Endothelial cell of umbilical vein (primary cell): ENCODE measurements around the gene SLC35E3.

Experiments used
- CTCF ChIP-seq, 2 donors: IDR thresholded peaks; 1 replicate in 1 of 2; 2 replicates in 1 of 2; pipeline ENCODE4 v1.5.1; 2011; ENCODE audit warnings: low read length in 2 of 2, mild to moderate bottlenecking in 2 of 2, moderate library complexity in 2 of 2, control low read depth in 1 of 2, inconsistent platforms in 1 of 2, low read depth in 1 of 2; ENCODE audit not compliant: insufficient read depth in 1 of 2; ENCODE audit errors: extremely low read depth in 1 of 2
- EZH2 ChIP-seq: IDR thresholded peaks from 2 replicates; pipeline ENCODE4 v1.6.1; 2012; ENCODE audit warnings: borderline replicate concordance, low read depth, mild to moderate bottlenecking, moderate library complexity, low read length, inconsistent platforms; ENCODE audit not compliant: severe bottlenecking
- FOS ChIP-seq: IDR thresholded peaks from 2 replicates; pipeline ENCODE4 v1.6.1; 2011; ENCODE audit warnings: mild to moderate bottlenecking, low read length, moderate library complexity, borderline replicate concordance; ENCODE audit not compliant: insufficient read depth
- GATA2 ChIP-seq: IDR thresholded peaks from 2 replicates; pipeline ENCODE4 v1.7.0; 2011; ENCODE audit warnings: low read depth, mild to moderate bottlenecking, moderate library complexity, mixed read lengths, low read length; ENCODE audit not compliant: insufficient read length, insufficient read depth
- JUN ChIP-seq: IDR thresholded peaks from 2 replicates; pipeline ENCODE4 v1.6.1; 2011; ENCODE audit warnings: borderline replicate concordance, low read depth; ENCODE audit not compliant: insufficient read length, insufficient read depth
- MAX ChIP-seq: IDR thresholded peaks from 2 replicates; pipeline ENCODE4 v1.6.1; 2011; ENCODE audit not compliant: insufficient read depth, insufficient read length
- MYC ChIP-seq: IDR thresholded peaks from one replicate; pipeline ENCODE4 v1.6.1; 2011; ENCODE audit warnings: mild to moderate bottlenecking, low read depth, low read length
- POLR2A ChIP-seq: IDR thresholded peaks from 2 replicates; pipeline ENCODE4 v1.6.1; 2012; ENCODE audit warnings: low read depth, mild to moderate bottlenecking, control low read depth, low read length
- POLR2AphosphoS5 ChIP-seq: IDR thresholded peaks from 2 replicates; pipeline ENCODE4 v1.6.1; 2012; ENCODE audit warnings: low read depth, mild to moderate bottlenecking, control low read depth, low read length, moderate library complexity; ENCODE audit not compliant: insufficient read depth

DNA sequence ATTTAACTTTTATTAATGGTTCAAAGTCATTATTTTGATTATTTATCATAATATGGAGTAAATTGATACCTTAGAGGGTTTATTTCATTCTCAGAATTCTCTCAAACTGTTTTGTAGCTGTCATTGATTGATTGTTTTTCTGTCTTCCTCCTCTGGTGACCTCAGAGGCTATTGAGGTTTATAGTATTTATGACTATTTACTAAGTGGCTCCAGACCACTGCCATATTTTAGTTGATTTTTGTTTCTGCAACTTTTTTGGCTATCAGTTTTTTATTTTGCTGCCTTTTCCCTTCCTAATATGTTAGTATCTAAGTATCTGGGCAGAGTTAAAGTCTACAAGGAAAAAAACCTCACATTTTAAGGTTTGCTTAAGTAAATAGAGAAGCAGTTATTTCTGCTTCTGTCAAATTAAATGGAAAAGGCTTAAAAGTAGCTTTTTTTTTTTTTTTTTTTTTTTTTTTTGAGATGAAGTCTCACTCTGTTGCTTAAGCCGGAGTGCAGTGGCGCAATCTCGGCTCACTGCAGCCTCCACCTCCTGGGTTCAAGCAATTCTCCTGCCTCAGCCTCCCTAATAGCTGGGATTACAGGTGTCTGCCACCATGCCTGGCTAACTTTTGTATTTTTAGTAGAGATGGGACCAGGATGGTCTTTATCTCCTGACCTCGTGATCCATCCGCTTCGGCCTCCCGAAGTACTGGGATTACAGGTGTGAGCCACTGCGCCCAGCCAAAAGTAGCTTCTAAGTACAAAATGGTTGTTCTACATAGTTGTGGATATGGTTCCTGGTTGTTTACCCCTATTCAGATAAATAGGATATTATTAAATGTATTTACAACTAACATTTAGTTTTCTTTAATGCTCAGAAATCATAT lies 70.2 kb downstream of the SLC35E3 start:
- TF ChIP-seq CTCF (IDR thresholded peaks at IDR 0.05; ENCODE audit: extremely low read depth in 1 of 2, insufficient read depth in 1 of 2, low read depth in 1 of 2, low read length in 2 of 2), result no peak
- no peak for TF ChIP-seq POLR2AphosphoS5
- no peak for TF ChIP-seq POLR2A
- TF ChIP-seq JUN, result no peak
- TF ChIP-seq EZH2, result no peak
- TF ChIP-seq MYC, result no peak
- no peak for TF ChIP-seq GATA2
- TF ChIP-seq MAX, result no peak
- no peak for TF ChIP-seq FOS
